ENCODE measurements around the gene PARK7.
"Not testable (repeated sequence)": the region's sequence is repeated elsewhere in the genome, so short reads cannot be mapped to it uniquely, and the experiment has no call there.

PARK7 gene

DNA sequence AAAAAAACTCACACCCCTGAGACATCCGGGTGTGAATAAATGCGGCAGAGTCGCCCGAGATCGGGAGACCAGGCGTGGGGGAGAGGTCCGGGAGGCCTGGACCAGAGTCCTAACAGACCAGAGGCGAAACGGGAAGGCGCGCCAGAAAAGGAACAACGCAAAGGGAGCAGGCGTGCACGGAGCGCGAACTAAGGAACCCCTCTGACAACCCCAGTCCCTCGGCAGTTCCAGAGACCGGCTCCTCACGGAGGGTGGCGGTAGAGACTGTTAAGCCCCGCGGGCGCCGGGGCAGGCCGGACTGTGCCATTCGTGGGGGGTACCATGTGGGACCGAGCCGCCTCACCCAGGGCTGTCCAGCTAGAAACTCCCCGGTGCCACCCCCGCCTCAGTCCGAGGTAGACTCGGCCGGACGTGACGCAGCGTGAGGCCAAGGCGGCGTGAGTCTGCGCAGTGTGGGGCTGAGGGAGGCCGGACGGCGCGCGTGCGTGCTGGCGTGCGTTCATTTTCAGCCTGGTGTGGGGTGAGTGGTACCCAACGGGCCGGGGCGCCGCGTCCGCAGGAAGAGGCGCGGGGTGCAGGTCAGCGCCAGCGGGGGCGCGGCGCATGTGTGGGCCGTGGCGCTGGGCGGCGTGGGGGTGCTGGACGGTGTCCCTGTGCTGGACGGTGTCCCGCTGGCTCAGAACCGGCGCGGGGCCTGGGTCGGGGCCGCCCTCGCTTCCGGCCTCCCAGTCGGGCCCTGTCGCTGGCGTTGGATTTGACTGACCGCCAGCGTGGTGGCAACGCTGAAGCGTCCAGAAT is at the start of gene PARK7:
Gene PARK7 (plus strand): TSS at position 496 of the 798 bp plus-strand sequence. CDS start 1,075 bp downstream, outside the sequence.
- DNase-seq = peak; percentile 93

DNA sequence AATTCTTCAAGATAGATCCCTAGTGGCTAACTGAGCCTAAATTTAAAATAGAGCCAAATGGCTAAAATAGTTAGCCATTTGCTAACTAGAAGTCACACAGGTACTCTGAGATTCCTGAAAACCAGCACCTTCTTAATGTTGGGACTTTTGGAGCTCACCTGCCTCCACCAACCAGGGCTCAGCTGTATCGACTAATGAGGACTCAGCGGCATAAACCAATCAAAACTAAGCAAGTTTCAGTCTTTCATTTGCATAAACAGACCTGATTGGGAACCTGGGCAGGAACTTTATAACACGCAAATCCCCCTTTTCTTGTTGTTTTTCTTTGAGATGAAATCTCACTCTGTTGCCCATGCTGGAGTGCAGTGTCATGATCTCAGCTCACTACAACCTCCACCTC is 49.4 kb upstream of the PARK7 start:
- DNase-seq = no peak

DNA sequence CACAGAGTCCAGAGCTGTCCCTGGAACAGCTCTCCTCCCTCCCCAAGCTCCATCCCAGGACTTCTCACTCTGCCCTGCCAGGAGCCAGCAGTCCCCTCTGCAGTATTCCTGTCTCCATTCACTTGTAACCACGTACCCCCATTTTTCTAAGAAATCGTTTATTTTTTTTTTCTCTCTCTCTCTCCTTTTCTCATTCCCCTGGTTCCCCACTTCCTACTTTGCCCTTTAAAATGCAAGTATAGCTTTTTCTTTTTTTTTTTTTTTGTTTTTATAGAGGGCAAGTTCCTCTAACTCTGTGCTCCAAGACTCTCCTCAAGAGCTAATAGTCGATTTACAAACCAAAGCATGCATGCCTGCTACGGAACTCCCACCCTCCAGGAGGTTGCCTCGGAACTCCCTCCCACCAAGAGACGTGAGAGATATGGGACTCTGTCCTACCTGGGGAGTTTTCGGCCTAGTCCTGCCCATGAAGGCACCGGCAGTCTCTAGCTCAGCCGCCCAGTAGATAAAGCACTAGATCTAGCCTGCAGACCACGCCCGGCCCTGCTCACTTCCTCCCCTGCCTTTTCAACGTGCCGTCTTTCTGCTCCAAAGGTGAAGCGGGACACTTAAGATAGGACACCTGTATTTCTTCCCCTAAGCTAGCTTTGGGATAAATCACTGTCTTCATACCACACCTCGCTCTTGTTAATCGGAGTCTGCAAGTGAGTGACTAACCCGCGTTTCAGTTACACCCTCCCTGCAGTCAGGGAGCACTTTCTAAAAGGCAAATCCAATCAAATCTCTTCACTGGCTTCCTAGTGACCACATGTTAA is 48.6 kb upstream of the PARK7 start:
- no peak for DNase-seq

DNA sequence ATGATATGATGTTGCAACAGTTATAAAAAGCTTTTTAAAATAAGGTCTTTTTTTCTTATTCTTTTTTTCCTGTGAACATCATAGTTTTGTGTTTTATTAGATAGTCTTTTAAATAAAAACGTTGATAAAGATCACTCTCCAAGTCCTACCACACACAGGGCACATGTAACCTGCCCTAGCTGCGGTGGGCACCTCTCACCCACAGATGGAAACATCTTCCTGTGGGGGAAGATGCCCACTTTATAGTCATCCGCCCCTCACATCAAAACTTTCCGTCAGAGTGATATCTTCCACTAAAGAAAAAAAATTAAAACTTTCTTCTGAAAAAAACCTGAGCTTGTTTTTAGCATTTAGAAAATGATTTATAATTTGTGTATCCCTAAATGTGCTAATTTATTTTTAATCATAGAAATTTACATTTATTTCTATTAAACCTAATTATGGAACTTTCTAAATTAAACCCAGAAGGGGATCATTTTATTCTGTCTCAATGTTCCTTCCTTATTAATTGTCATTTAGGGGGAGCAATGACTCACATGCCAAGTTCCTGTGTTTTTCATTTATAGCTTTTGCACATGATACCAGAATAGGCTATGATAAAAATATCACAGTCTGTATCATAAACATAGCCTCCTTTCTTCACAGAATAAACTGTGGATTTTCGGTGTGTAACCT is 45.5 kb upstream of the PARK7 start:
- no peak for DNase-seq

DNA sequence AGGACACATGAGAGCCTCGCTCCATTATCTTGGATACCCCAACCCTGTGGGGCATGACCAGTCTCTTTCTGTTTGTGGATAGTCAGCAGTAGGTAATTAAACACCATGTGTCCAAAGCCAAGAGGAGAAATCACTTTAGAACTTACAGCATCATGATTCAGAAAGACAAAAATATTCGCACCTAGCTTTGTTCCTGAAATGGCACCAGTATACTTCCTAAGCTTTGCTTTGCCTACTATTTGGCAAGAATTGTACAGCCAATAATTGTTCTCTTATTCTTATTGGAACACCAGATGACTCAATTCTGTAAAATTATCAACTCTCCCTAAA is 45.0 kb upstream of the PARK7 start:
- no peak for DNase-seq

DNA sequence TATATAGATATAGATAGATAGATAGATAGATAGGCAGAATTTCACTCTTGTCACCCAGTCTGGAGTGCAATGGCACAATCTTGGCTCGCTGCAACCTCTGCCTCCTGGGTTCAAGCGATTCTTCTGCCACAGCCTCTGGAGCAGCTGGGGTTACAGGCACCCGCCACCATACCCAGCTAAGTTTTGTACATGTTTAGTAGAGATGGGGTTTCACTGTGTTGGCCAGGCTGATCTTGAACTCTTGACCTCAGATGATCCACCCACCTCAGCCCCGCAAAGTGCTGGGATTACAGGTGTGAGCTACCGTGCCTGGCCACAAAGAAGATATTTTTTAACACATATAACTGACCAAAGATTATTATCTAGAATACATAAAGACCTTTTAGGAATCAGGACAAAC is 43.5 kb upstream of the PARK7 start:
- DNase-seq = not testable (repeated sequence)

DNA sequence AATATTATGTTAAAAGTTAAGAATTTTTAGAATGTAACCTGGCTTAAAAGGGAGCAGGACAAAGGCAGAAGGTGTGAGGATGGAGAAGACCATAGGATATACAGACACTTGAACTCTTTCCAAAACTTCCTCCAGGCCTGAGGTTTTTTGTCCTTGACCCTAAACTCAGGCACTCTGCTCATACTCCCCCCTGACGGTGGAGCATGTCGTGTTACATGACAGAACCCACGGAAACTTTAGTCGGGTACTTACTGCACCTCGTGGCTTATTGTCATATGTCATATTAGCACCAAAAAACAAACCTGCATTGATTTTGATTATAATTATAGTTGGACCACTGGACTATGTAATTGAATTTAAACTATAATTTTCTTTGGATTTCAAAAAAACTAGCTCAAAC is 41.6 kb upstream of the PARK7 start:
- DNase-seq = no peak

DNA sequence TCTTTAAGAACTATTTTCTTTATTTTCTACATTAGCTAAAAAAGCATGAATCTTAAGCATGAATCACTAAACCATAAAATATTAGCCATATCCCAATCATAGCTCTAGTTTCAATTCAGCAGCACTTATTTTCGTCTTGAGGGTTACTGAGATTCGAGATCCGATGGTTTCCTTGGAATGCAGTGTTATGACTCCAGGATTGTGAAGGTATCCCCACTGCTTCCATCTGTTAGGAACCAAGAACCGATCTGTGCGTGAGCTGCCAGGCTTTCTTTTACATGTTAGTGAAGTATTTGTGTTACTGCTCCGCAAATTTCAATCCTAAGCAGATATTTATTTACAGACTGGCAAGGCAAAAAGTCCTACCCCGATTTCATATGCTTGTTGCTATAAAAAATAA is 39.7 kb upstream of the PARK7 start:
- no peak for DNase-seq

DNA sequence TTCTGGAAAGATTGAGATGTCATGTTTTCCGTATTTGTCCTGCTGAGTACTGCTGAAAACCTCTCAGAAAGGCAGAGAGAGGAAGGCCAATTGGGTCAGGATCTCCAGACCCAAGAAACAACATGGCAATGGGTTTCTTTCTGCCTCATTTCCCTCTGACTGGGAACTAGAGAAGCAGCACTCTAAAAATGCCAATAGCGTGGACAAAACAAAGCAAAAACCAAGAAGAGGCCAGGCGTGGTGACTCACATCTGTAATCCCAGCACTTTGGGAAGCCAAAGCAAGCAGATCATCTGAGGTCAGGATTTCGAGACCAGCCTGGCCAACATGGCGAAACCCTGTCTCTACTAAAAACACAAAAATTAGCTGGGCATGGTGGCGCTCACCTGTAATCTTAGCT is 39.2 kb upstream of the PARK7 start:
- no peak for DNase-seq

DNA sequence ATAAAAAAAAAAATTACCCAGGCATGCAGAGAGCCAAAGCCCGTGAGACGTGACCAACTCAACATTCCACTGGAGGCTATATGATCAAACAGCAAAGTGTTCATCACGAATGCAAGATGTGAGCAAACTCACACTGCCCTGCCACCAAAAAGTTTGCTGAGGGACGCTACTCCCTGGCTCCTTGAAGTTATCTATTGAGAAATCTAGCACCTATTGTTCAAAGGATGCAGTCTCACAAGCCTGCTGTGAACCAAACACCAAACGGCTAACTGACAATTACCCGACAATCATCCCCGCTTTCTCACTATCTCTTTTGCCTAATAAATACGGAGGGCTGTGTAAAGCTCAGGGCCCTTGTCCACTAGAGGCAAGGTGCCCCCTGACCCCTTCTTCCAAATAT is 34.5 kb upstream of the PARK7 start:
- DNase-seq = not testable (repeated sequence)

DNA sequence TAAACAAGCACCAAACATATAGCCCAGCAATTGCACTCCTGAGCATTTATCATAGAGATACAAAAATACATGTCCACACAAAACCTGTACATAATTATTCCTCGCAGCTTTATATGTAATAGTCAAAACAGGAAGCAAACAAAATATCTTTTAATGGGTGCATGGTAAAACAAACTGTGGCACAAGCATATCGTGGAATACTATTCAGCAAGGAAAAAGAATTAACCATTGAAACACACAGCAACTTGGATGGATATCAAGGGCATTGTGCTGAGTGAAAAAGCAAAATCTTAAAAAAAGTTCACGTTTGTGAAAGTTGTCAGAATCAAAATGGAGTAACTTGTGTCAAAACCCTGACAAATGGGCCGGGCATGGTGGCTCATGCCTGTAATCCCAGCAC is 33.3 kb upstream of the PARK7 start:
- no peak for DNase-seq

DNA sequence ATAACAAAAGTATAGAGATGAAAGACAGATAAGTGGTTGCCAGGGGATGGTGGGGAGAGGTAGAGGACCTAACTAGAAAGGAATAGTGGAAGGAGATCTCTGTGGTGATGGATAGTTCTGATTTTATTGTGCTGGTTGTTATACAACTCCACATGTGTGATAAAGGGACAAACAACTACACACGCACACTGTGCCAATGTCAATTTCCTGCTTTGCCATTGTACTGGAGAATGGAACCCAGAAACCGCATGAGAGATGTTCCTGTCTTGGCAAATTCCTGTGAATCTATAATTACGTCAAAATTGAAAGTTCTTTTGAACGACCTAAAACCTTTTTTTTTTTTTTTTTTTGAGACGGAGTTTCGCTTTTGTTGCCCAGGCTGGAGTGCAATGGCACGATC is 31.9 kb upstream of the PARK7 start:
- DNase-seq = no peak

DNA sequence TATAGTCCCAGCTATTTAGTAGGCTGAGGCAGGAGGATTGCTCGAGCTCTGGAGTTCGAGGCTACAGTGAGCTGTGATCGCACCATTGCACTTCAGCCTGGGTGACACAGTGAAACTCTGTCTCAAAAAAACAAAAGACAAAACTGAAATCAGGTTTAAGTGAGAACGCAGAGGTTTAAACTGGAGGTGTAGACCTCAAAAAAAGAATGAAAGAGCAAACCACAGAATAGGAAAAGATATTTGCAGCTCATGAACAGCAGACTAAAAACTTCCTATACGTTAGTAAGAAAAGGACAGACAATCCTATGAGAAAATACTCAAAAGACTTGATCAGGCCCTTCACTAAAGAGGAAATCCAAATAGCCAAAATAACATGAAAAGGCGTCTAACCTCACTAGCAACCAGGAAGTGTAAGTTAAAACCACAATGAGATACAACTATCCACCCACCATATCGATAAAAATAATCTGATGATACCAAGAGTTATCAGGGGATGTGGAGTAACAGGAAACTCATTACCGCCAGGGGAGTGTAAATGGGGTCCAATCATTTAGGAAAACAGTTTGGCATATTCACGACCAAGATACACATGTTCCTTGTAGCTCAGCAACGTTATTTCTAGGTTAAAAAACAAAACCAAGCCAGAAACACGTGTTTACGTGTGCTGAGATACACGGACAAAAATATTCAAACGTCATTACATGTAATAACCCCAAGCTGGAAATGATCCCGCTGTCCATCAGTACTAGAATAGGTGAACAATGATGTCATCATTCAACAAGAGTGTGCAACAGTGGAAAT is 30.7 kb upstream of the PARK7 start:
- no peak for DNase-seq

DNA sequence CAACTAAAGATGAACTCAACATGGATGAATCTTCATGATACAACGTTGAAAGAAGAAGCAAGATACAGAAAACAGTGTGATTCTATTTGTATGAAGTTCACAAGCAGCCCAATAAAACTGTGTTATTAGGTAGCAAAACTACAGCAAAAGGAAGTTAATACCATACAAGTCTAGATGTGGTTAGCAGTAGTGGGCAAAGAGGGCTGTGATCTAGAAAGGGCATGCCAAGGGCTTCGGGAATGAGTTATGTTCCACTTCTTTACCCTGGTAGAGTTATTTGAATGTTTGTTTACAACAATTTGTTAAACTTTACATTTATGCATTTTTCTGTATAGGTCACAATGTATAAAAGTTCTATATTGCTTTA is 30.1 kb upstream of the PARK7 start:
- no peak for DNase-seq

DNA sequence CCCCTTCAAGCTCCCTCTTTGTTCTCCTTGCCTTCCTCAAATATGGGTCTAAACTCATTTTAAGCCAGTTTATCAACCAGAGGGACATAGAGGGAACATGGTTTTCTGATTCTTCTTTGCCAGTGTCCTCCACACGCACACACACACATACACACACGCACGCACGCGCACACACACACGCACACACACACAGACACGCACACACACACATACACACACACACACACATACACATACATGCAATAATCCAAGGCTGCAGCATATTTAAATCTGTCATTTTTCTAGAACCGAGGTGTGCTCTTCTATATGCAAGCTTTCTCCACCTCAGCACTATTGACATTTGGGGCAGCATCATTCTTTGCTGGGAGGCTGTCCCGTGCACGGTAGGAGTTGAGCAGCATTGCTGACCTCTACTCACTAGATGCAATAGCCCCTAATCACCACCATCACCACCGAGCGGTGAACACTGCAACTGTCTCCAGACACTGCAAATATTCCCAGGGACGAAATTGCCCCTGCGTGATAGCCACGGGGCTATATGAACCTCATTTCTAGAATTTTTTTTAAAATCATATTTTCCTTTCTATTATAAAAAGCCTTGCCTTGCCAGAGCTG is 28.9 kb upstream of the PARK7 start:
- no peak for DNase-seq

DNA sequence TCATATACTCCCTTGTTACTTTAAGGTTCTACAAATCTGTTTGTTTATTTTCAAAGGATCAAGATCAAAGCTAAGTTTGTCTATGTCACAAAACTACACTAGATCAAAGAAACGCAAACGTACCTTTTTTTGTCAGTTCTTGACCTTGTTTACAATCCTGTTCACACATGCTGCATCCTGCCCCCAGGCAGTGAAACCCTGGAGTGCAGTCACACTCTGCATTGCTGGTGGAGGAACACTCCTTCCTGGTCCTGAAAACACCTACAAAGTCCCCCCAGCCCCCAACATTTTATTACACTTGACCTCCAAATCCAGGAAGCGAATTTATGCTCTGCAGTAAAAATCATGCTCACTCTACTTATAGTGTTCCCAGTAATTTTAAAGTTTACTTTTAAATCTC is 23.4 kb upstream of the PARK7 start:
- no peak for DNase-seq

DNA sequence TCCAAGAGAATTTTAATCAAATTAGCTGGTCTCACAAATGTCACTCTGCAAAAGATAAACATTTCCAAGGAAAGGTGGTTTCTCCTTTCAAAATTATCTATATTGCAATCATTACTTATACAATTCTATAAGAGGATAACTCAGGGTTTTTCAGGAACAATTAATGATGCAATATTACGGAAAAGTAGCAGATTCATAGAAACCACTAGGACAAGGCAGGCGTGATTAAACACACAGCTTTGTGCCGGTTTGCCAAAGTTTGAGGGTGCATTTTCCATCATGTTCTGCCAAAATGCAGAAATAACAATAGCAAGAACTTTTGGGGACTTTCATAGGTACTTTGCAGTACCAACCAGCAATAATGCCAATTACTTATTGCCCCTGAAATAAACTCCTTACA is 21.5 kb upstream of the PARK7 start:
- no peak for DNase-seq

DNA sequence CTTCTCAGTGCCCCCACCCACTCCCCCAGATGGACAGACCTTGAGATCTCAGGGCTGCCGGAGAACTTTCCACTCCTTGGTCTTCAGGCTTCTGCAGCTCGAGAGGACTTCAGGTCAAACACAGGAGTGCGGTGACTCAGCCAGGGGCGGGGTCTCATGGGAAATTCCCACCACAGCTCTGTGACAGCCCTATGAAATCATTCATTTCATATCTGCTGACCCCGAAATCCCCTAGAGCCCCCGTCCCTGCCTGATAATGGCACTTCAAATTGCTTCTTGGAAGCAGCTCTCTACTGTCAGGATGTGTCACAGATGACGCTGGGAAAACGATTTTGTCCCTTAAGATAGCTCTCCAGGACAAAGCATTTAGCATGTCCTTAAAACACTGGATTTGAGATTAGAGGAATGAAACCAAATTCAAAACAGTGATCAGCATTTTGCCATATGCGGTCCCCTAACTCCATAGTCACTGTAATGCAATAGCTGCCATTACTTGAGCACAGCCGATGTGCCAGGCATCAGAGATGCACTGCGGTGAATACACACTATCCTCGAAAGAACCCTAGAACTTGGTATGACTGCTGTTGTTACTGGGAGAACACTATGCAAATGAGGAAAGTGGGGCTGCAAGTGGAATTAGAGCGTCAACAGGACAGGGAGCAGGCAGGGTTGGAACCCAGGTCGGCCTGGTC is 20.6 kb upstream of the PARK7 start, which contains the start of gene TNFRSF9:
Gene TNFRSF9 (minus strand): TSS at position 95 of the 692 bp plus-strand sequence. CDS start 845 bp downstream, outside the sequence.
- no peak for DNase-seq

DNA sequence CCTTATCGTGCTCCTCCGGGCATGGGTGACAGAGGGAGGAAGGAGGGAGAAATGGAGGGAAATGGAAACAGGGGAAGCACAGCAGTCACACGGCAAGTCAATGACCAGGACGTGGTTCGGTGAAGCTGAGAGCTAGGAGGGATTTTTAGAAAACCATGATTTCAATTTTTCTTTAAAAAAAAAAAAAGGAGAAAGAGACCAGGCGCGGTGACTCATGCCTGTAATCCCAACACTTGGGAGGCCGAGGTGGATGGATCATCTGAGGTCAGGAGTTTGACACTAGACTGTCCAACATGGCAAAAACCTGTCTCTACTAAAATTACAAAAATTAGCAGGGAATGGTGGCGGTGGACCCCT is 20.1 kb upstream of the PARK7 start:
- no peak for DNase-seq

DNA sequence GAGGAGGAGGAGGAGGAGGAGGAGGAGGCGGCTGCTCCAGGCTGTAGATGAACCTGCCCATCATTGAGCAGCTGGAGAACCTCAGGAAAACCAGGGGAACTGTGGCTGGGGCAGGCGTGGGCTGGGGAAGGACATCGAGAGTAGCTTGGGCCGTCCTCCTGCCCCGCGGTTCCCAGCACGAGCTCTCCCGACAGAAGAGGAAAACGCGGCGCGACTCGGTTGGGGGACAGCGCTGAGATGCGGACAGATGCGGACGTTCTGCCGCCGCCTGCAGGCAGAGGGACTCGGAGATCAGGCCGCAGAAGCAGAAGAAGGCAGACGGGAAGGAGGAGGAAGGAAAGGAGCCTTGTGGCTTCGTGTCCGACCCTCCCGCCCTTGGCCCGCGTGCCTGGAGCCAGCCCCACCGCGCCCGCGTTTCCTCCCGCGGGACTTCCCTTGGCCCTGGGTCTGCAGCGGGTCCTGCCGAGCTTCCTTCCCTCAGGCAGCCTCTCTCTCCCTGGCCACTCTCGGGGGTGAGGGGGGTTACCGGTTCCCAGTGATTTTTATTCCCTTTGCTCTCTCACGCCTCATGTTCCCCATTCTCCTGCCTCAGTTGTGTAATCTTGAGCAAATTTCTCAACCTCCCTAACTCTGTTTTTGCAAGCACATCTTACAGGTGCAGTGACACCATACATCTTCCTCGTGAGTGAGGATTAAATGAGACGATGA is 19.1 kb upstream of the PARK7 start:
- no peak for DNase-seq

DNA sequence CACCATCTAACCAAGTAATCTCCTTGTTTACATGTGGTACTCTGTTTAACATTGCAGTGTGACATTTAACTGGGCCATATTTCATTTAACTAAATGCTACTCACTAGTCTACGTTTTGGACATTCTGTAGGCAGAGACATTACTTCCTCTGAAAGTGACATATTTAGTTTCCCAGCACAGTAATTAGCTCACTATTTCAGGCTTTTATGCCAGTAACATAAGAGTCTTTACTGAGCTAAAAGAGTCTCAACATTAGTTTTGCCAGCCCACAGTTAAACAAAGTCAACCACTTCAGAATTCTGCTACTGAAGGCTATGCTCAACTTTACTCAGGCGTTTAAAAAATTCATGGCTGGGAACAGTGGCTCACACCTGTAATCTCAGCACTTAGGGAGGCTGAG is 18.3 kb upstream of the PARK7 start:
- no peak for DNase-seq
